Activated T-cell treated with anti-CD3 and anti-CD28 coated beads for 24 hours (primary cell): ENCODE measurements around the gene ABCC1.
"Not testable (repeated sequence)": the region's sequence is repeated elsewhere in the genome, so short reads cannot be mapped to it uniquely, and the experiment has no call there.

ENCODE experiments used
- DNase-seq: peaks from one replicate; pipeline ENCODE4 v3.0.0-alpha.2; 2020; ENCODE audit warnings: low read depth

ABCC1 gene

DNA sequence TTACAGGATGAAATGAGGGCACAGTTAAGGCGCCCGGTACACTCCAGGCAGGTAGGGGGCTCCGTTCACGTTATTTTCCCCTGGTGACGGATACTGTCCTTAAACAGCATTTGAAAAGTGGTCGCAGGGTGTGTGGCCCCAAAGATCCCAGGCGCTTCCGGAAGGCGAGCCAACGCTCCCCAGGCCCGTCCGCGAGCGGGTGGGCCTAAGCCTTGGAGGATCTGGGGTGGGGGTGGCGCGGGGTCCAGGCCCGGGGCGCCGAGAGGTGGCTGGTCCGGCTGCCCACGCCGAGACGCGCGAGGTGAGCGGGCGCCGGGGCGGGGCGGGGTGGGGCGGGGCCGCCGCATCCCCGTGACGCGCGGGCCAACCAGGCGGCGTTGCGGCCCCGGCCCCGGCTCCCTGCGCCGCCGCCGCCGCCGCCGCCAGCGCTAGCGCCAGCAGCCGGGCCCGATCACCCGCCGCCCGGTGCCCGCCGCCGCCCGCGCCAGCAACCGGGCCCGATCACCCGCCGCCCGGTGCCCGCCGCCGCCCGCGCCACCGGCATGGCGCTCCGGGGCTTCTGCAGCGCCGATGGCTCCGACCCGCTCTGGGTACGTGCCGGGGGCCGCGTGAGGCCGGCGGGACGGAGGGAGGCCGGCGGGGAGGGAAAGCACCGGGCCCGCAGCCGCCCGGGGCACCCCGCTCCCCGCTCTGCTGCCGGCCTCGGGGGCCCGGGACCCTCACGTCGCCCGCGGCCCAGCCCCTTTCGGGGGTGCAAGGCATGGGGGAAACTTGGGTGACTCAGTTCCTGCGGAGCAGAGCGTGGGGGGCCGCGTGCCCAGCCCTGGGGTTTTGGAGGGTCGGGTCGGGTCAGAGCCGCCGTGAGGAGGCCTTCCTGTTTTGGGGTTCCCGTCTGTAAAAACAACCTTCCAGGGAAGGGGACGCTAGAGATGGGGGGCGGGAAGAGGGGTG, at the start of gene ABCC1:
ABCC1 (plus strand) TSS at position 407 of the 951 bp plus-strand sequence; CDS start at position 543, 136 bp downstream.
- peak; percentile 59 for DNase-seq

DNA sequence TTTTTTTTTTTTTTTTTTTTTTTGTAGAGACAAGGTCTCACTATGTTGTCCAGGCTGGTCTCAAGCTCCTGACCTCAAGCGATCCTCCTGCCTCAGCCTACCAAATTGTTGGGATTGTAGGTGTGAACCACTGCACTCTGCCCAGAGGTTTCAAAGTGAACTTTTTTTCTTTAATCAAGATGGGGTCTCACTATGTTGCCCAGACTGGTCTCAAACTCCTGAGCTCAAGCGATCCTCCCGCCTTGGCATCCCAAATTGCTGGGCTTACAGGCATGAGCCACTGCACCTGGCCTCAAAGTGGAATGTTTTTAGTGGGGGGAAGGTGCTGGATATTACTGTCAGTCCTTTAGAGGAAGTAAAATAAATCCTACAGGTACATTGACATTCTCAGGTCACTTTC, 49.1 kb upstream of the ABCC1 start:
- DNase-seq, result no peak

DNA sequence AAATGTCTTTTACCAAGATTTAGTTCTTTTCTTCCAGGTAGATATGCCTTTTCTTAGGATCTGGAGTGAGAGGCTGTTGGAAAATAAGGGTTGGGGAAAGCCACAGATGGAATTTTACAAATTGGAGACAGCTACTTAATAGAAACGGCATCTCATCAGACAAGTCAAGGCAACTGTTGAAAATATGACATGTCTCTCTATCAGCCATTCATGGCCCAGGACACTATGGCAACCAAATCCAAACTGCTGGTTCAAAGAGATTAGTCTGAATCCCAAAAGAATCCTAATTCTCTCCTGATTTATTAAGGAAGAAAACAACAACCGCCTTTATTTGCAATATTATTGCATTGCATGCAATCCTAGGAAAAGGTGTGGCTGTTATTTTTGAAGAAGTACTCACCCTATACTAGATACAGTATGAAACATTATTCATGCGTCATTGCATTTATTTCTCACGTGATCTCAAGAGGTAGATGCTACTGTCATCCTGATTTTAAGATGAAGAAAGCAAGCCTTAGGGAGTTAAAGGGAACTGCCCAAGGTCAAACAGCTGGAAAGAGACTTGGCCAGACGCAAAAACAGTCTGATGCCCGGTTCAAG, 48.4 kb upstream of the ABCC1 start:
- DNase-seq, result no peak

DNA sequence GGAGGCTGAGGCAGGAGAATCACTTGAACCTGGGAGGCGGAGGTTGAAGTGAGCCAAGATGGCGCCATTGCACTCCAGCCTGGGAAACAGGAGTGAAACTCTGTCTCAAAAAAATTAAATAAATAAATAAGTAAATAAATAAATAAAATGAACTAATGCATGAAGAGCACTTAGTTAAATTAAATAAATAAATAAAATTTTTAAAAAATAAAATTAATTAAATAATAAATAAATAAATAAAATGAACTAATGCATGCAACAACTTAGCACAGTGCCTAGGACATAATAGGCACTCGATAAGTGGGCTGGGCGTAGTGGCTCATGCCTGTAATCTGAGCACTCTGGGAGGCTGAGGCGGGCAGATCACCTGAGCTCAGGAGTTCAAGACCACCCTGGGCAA, 45.5 kb upstream of the ABCC1 start:
- no peak for DNase-seq

DNA sequence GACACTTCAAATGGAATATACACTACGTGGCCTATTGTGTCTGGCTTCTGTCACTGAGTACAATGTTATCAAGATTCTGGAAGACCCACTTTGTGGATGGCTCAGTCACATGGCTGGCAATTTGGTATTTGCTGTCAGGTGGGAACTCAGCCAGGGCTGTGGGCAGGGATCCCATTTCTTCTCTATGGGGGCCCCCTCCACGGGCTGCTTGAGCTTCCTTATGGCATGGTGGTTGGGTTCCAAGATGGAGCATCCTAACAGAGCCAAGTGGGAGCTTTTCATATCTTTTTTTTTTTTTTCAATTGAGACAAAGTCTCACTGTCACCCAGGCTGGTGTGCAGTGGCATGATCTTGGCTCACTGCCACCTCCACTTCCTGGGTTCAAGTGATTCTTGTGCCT, 43.0 kb upstream of the ABCC1 start:
- DNase-seq, result no peak

DNA sequence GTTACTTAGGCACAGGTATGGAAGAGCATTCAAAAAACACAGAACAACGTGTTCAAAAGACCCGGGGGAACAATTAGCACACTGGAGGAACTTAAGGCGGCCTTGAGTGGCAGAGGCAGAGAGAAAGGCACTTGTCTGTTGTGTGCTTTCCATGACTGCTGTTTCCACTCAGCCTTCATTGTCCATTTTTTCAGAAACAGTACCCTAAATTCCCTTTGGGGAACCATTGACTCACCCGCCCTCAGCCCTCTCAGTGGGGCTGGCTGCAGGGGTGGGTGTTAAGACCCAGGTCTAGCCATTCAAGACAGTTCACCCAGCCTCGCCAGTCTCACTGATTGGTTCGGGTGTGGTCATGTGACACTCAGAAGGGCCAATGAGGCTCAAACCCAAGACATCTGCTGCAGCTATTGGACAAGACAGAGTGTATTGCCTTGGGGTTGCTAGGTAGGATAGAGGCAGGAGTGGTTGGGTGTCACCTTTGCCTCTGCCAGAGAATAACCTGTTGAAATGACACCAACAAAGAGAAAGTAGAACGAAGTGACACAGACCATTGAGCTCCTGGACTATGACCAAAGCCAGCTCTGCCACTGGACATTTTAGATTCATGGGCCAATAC, 41.4 kb upstream of the ABCC1 start:
- DNase-seq, result peak; percentile 12

DNA sequence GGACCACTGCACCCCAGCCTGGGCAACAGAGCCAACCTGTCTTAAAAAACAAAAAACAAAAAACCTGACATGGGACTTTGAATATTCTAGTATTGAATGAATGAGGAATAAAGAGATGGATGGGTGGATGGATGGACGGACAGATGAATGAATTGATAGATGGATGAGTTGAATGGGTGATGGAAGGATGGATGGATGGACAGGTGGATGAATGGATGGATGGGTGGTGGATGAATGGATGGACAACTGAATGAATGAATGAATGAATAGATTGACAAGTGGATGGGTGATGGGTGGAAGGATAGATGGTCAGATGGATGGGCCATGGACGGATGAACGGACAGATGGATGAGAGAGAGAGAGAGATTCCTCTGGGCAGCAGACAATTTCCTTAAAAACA, 38.2 kb upstream of the ABCC1 start:
- DNase-seq, result no peak

DNA sequence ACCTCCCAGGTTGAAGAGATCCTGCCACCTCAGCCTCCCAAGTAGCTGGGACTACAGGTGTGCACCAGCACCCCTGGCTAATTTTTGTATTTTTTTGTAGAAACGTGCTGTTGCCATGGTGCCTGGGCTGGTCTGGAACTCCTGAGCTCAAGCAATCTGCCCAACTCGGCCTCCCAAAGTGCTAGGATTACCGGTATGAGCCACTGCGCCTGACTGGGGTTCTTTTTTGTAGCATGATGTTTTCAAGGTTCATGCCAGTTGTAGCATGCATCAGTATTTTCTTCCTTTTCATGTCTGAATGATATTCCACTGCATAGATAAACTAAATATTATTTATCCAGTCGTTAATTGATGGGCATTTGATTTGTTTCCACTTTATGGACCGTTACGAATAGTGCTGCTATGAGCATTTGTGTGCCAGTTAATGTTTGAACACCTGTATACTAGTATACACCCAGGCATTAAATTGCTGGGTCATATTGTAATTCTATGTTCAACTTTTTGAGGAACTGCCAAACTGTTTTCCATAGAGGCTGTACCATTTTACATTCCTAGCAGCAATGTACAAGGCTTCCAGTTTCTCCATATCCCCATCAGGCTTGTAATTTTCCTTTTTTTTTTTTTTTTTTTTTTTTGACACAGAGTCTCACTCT, 36.2 kb upstream of the ABCC1 start:
- no peak for DNase-seq

DNA sequence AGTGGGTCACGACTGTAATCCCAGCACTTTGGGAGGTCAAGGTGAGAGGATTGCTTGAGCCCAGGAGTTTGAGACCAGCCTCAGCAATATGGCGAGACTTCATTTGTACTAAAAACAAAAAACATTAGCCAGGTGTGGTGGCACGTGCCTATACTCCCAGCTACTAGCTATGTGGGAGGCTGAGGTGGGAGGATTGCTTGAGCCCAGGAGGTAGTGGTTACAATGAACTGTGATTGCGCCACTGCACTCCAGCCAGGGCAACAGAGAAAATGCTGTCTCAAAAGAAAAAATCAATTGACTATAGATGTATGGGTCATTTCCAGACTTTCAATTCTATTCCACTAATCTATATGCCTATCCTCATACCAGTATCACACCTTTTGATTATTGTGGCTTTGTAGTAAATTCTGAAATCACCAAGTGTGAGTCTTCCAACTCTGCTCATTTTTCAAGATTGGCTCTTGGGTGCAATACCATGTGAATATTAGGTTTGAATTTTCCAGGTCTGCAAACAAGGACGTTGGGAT, 33.8 kb upstream of the ABCC1 start:
- no peak for DNase-seq

DNA sequence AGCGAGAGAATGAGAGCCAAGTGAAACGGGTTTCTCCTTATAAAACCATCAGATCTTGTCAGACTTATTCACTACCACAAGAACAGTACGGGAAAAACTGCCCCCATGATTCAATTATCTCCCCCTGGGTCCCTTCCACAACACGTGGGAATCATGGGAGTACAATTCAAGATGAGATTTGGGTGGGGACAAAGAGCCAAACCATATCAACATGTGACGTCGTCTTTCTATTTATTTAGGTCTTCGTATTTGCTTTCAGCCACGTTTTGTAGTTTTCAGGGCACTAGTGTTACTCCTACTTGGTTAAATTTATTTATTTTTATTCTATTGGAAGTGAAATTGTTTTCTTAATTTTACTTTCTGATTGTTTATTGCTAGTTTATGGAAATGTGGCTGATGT, 33.1 kb upstream of the ABCC1 start:
- no peak for DNase-seq

DNA sequence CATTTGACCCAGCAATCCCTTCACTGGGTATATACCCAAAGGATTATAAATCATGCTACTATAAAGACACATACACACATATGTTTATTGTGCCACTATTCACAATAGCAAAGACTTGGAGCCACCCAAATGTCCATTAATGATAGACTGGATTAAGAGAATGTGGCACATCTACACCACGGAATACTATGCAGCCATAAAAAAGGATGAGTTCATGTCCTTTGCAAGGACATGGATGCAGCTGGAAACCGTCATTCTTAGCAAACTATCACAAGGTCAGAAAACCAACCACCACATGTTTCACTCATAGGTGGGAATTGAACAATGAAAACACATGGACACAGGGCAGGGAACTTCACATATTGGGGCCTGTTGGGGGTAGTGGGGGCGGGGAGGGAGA, 31.1 kb upstream of the ABCC1 start:
- DNase-seq, result not testable (repeated sequence)

DNA sequence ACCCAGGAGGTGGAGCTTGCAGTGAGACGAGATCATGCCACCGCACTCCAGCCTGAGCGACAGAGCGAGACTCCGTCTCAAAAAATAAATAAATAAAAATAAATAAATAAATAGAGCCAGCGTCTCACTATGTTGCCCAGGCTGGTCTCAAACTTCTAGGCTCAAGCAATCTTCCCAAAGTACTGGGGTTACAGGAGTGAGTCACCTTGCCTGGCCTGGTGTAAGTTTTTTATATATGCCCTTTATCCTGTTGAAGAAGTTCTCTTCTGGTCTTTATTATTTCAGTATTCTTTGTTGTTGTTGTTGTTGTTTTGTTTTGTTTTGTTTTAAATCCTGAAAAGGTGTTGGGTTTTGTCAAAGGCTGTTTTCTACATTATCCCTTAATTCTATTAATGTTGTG, 30.1 kb upstream of the ABCC1 start:
- no peak for DNase-seq

DNA sequence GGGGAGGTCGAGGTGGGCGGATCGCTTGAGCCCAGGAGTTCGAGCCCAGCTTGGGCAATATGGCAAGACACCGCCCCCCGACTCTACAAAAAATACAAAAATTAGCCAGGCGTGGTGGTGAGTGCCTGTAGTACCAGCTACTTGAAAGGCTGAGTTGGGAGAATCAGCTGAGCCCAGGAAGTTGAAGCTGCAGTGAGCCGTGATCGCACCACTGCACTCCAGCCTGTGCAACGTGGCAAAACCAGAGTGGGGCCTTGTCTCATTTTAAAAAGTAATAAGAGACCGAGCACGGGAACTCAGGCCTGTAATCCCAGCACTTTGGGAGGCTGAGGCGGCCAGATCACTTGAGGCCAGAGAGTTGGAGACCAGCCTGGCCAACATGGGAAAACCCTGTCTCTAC, 24.4 kb upstream of the ABCC1 start:
- no peak for DNase-seq

DNA sequence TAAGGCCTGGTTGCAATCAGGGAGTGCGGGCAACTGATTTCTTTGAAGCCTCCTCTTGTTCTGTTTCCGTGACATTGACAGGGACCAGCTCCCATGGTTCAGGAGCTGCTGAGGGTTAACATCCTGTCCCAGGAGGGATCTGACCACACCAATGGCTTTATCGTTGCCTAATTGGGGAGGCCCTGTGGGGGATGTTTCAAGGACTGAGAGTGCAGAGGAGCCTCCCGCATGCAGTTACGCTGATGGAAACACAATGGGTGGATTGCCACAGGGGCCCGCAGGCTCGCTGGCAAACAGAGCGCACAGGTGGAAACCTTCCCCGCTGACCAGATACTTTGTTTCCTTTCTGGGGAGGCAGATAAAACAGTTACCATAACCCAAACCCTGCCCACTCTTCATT, 23.8 kb upstream of the ABCC1 start:
- DNase-seq, result no peak

DNA sequence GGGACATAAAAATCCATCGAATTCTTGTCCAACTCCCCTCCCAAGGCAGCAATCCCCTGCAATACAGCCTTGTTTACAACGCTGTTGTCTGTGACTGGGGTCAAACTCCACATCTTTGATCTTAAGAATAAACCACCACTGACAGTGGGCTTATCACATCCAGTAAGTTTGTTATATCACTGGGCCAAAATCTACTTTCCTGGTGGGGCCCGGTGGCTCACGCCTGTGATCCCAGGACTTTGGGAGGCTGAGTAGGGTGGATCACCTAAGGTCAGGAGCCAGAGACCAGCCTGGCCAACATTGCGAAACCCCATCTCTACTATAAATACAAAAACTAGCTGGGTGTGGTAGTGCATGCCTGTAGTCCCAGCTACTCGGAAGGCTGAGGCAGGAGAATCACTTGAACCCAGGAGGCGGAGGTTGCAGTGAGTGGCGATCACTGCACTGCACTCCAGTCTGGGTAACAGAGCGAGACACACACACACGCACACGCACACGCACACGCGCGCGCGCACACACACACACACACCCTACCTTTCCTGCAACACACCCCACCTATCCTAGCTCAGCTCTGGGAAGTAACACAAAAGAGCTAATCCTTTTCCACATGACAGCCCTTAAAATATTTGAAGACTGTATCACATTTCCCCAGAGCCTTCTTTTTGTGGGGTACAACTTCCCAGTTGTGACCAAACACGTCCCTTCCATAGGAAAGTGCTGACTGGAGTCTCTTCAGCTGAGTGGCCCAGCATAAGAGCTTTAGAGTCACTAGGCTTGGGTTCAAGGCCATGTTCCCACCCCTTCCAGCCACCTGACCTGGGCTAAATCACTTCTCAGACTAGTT, 20.9 kb upstream of the ABCC1 start:
- no peak for DNase-seq

DNA sequence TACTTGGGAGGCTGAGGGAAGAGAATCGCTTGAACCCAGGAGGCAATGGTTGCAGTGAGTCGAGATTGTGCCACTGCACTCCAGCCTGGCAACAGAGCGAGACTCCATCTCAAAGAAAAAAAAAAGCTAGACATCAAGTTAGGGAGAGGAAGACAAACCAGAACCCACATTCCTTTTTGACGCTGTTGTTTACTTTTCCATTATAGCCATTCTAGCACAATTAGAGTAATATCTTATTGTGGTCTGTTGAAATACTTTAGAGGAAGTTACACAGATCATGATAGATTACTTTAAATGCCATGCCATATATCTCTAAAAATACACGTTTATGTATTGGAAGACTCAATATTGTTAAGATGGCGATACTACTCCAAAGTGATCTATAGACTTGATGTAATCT, 16.5 kb upstream of the ABCC1 start:
- no peak for DNase-seq

DNA sequence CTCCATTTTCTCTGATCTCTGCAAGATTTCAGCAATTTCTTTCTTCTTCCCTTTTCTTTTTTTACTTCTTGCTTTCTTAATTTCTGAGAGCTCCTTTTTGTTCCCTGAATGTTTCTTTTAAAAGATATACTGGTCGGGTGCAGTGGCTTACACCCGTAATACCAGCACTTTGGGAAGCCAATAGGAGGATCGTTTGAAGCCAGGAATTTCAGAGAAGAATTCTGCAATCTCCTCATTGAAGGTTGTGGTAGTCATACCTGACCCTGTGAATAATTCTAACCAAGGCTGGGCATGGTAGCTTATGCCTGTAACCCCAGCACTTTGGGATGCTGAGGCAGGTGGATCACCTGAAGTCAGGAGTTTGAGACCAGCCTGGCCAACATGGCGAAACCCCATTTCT, 15.6 kb upstream of the ABCC1 start:
- no peak for DNase-seq

DNA sequence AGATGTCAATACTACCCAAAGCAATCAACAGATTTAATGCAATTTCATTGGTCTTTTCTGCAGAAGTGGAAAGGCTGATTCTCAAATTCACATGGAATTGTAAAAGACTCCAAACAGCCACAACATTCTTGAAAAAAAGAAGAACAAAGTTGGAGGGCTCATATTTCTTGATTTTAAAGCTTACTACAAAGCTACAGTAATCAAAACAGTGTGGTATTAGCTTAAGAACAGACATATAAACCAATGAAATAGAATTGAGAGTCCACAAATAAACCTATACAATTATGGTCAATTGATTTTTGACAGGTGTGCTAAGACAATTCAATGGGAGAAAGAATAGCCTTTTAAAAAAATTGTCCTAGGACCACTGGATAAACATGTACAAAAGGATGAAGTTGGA, 14.4 kb upstream of the ABCC1 start:
- DNase-seq, result no peak

DNA sequence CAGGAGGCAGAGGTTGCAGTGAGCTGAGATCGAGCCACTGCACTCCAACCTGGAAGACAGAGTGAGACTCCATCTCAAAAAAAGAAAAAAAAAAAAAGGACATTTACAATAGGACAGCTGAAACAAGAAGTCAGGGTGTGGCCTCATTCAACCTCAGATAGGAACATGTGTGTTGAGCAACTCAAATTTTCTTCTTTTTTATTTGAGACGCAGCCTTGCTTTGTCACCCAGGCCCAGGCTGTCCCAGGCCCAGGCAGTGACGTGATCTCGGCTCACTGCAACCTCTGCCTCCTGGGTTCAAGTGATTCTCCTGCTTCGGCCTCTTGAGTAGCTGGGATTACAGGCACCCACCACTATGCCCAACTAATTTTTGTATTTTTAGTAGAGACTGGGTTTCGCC, 12.6 kb upstream of the ABCC1 start:
- not testable (repeated sequence) for DNase-seq

DNA sequence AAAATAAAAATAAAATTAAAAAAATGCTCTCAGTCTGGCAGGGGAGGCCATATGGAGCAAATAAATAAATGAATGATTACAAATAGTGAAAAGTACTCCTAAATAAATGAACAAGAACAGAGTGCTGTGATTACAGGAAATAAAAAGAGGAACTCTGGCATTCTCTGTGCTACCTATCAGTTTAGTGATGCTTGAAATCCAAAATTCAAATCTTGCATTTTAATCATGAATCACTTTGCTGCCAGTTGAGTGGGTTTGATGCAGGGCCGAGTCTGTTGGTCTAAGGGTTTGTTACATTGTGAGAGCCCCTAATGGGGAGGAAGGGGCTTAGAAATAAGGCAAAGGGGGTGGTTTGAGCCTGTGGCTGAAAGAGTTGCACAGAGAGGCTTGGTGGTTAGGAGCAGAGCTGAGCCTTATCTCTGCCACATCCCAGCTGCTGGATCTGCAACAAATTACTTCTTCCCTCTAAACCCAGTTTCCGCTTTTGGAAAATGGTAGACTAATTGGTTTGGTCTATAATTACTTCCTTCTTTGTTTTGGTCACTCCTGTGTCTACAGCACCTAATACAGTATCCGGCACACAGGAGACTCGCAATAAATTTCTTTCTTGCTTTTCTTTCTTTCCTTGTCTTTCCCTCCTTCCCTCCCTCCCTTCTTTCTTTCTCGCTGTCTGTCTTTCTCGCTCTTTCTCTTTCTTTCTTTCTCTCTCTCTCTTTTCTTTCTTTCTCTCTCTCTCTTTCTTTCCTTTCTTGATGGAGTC, 6.3 kb upstream of the ABCC1 start:
- DNase-seq, result no peak
